Glomerular visceral epithelial cell (primary cell): ENCODE results near the gene SMTN.
A peak's percentile ranks its signal among the peaks of the same experiment; 100 is the strongest.
"Not testable (repeated sequence)": the region's sequence is repeated elsewhere in the genome, so short reads cannot be mapped to it uniquely, and the experiment has no call there.

ENCODE experiments used
- DNase-seq: peaks from one replicate; pipeline ENCODE4 v3.0.0-alpha.2; 2016; ENCODE audit errors: extremely low spot score

SMTN gene

DNA sequence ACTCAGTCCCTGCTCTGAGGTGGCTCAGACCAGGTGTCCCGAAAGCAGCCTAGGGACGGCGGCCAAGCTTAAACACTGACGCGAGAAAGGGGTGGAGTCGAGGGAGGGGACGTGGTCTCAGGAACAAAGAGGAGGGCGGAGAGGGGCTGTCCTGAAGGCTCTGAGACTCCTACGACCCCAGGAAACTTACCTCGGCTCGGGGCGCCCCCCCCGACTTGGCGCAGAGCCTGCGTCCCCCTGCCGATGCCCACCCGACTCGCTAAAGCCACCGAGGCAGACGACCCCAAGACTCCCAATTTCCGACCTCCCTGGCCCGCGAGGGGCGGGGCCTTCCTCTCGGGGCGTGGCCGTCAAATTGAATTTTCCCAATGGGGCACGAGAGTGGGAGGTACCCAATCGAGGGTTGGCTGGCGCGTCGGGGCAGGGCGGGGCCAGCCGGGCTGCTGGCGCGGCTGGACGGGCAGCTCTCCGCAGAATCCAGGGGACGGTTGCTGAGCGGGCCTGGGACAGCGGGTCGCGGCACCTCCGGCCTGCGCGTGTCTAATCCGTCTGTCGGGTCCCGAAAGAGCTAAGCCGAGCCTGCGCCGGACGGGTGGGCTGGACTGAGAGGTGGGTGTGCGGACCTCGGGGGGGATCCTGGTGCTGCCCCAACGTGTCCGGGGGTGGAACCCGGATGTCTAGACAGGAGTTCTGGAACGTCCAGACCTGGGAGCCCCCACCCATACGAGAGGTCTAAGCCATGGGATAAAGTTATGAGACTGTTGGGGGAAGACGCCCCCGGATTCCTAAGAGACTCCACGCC lies at the start of gene SMTN:
SMTN (plus strand) TSS at position 471 of the 802 bp plus-strand sequence. CDS start 1,941 bp downstream, outside the sequence.
- peak; percentile 89 for DNase-seq

GRCh38 chr22:31036671-31037550 lies 44.2 kb upstream of the SMTN start:
- peak; percentile 30 for DNase-seq

GRCh38 chr22:31038686-31039085 lies 42.4 kb upstream of the SMTN start:
- no peak for DNase-seq

DNA sequence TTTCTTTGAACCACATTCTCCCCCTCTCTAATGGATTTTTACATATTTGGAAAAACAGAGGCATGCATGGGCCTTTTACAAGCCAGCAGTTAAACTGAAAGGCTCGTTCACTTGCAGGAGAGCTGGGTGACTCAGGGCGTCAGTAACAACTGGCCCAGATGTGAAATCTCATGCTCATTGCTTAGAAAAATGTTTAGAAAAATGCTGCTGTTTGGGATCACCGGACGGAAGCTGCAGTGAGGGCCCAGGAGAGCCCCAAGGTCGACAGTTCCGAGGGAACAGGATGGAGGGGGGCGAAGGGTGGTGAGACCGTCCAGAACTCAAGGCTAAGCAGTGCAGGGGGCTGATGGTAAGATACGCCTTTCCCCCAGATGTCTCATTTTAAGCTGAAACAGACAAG lies 41.7 kb upstream of the SMTN start:
- no peak for DNase-seq

DNA sequence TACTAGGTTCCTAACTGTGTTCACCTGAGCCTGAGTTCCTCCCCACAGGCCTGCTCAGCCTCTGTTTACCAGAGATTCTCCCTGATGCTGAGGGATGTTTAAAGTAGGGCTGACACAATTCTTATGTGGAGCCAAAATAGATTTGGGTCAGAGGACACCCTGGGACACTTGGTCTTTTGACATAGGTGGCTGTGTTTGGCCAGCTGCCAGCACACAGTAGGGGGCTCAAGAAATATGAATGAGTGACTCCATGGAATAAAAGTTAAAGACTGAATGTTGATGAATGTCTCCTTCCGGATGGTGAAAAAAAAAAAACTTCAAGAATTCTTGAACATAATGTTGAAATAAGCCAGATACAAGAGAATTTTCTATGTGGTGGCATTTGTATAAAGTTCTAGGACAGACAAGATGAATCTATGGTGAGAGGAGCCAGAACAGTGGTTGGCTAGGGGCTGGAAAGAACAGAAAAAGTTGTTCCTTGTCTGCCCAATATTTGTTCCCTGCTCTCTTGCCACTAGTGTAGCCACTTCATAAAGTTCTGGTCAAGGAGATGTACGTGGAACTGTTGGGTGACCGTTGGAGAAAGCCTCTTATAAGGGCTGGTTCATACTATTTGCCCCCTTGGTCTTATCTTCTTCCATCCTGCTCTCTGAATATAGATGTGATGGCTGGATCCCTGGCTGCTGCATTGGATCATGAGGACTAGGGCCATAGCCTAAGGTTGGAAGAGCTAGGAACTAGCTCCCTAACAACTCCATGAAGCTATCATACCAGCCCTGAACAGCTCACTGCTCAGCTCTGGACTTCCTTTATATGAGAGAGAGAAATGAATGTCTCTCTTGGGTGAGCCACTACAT lies 40.3 kb upstream of the SMTN start:
- no peak for DNase-seq

DNA sequence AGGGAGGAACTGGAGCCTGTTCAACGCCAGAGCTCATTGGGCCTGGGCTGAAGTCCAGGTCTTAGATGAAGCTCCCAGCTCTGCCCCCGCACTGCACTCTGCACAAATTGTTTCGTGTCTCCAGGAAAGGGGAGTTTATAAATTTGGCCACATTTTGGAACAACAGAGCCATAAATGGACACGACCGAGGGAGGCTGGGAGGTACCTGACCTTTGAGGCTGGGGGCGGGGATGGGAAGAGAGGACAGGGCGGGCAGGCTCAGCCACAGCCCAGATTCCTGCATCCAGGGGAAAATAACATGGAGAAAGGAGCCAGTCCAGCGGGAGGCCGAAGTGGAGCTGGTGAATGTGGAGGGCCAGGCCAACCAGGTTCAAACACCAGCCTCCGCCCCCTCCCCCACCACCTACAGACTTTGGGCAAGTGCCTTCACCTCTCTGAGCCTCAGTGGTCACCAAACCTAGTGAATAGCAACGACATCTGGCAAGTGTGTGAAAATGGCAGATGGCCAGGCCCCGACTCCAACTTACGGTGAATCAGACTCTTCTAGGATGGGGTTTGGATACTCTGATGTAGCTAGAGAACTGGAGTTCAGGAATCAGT lies 36.8 kb upstream of the SMTN start:
- no peak for DNase-seq

- no peak for DNase-seq
Measured at GRCh38 chr22:31045900-31046538, 35.1 kb upstream of the SMTN start.

DNA sequence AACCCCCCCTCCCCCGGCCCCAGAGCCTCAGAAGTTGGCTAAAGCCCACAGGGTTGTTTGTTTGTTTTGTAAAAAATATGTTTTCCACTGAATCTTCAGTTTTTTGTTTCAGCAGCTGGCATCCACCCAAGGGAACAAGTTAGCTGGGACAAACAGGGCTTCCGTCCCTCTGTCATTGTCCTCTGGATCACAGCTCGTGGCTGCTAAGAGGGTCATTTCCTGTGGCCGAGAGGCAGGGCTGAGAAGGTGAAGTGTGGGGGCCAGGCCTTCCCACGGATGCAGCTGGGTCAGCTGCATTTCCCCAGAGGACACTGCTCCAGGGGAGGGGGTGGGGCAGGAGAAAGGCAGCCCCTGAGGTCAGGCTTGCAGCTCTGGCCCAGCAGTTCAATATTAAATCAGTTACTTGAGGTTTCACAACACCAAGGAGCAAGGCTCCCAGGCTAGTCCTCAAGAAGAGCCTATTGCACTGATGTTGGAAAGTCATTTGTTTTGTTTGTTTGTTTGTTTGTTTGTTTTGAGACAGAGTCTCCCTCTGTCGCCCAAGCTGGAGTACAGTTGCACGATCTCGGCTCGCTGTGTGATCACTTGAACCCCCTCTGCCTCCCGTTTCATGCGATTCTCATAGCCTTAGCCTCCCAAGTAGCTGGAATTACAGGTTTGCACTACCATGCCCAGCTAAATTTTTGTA lies 34.4 kb upstream of the SMTN start:
- DNase-seq: no peak

GRCh38 chr22:31048570-31048969 lies 32.5 kb upstream of the SMTN start:
- DNase-seq: no peak

GRCh38 chr22:31049815-31050420 lies 31.2 kb upstream of the SMTN start:
- DNase-seq: no peak

GRCh38 chr22:31055117-31055634 lies 25.9 kb upstream of the SMTN start:
- no peak for DNase-seq

DNA sequence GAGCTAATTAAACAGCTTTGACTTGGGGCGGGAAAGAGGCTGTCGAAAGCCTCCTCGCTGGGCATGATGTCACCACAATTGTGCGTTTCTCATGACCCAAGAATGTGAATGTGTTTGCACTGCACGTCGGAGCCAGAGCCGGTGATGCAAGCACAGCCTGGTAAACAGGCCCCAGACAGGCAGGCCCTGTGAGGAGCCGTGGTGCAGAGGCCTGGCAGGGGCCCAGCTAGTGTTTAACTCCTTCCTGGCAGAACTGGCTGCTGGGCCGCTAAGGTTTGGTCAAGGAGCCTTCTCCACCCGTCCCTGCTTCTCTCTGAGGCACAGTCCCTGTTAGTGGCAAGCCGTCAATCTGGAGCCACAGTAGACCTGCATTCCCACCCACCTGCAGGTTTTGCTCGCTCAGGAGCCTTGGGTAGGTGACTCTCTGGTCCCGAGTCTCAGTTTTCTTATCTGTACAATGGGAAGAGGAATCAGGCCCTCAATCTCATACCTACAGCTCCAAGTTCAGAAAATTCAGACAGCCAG lies 25.4 kb upstream of the SMTN start:
- peak; percentile 82 for DNase-seq

- no peak for DNase-seq
Measured at GRCh38 chr22:31056986-31057599, 24.0 kb upstream of the SMTN start.

DNA sequence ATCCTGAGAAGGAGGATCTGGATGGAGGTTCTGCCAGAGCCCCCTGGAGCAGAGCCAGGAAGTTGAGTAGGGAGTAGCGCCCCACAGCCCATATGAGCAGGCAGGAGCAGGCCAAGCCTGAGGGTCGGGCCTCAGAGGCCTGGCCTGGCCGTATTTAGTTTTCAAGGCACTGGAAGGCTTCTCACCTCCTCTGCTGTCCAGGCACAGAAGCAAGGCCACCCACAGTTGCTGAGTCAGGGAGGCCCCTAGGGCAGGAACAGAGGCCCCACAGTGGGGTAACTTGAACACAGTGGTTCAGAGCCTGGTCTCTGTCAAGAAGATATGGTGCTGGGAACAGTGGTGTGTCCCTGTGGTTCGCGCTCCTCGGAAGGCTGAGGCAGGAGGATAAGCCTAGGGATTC lies 21.5 kb upstream of the SMTN start:
- DNase-seq: not testable (repeated sequence)

- no peak for DNase-seq
Measured at GRCh38 chr22:31062566-31063230, 18.4 kb upstream of the SMTN start.

DNA sequence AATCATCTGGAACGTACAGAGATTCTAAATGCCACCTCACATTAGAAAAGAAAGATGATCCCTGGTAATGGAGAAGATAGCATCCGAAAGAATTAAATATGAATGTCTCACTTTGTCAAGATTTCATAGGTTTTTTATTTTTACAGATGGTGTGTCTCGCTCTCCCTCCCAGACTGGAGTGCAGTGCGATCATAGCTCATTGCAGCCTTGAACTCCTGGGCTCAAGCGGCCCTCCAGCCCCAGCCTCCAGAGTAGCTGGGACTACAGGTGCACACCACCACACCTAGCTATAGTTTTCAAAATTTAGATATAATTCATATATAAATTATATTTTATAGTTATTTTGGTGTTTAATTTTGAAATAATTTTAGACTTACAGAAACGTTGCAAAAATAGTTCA lies 16.7 kb upstream of the SMTN start:
- DNase-seq: no peak

DNA sequence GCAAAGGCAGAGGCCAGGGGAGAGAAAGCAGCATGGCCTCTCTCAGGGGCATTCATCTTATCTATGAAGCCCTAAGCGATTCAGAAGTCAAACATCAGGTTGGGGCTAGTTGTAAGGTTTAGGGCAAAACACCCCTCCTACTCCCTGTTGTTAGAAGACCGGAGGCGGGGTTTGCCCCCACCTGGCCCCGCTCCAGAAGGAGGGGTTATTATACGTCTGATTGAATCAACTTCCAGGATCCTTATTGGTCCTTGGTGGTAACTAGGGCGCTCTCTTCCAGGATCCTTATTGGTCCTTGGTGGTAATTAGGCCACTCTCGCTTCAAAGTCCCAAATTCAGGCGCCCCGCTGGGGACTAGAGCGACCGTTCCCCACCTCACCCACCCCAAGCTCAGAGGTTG lies 12.1 kb upstream of the SMTN start:
- no peak for DNase-seq

GRCh38 chr22:31069691-31070314 lies 11.3 kb upstream of the SMTN start:
- DNase-seq: not testable (repeated sequence)
